OCI-M1 (cell line): ENCODE measurements around the gene CLIC3.
A peak's percentile ranks its signal among the peaks of the same experiment; 100 is the strongest.

Experiments used
- DNase-seq: peaks from one replicate; lab custom pipeline; 2025; lab: John Stamatoyannopoulos, UW

CLIC3 gene

DNA sequence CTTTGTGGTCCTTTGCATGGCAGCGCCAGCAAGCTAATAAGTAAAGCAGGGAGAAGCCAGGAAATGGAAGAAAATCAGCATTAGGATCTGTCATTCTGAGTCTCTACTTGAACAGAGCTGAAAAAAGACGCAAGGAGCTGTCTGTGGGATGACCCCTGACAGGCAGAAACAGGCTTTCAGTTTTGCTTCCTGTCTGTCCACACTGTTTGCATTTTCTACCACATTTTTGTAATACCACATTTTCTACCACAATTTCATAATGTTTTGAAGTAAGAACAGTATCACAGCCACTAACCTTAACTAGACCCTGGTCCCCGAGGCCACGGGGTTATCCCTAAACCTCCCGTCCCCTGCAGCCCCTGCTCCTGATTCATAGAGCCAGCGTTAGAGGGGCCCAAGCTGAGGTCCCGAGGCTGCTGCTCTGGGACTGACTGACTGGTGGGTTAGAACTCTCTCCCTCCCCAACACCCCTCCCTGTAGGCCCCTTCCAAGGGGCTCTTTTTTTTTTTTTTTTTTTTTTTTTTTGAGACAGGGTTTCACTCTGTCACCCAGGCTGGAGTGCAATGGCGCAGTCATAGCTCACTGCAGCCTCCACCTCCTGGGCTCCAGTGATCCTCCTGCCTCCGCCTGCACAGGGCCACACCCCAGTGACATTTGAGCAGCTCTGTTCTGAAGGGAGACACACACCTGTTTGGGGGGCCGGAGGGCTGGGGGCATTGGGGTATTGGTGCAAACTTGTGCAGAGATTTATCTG lies 4.0 kb upstream of the CLIC3 start:
- DNase-seq, result peak; percentile 32

GRCh38 chr9:136997830-136998234 lies 1.5 kb upstream of the CLIC3 start:
- no peak for DNase-seq

- no peak for DNase-seq
Measured at GRCh38 chr9:136997371-136997770, 1.0 kb upstream of the CLIC3 start.

DNA sequence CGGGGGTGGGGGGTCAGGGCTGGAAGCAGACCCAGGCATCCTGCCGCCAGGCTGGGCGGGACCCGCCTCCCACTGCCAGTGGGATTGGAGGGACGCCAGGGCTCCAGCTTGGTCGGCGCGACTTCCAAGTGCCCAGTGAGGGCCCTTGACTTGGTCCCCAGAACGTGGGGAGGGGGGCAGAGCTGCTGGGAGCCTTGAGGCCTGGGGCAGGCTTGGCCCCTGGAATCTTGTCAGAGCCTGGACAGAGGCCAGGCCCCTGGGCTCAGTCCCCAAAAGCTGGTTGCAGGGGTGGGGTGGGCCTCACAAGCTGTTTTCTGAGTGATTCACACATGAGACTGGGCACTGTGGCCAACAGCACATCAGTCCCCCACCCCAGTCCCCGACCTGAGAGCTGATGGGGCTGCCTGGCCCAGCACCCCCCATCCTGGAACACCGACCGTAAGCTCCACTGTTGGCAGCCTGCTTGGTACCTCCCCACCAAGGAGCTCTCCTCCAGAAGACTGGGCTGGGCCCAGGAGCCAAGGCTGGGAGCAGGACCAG lies 526 bp downstream of the CLIC3 start:
- no peak for DNase-seq

DNA sequence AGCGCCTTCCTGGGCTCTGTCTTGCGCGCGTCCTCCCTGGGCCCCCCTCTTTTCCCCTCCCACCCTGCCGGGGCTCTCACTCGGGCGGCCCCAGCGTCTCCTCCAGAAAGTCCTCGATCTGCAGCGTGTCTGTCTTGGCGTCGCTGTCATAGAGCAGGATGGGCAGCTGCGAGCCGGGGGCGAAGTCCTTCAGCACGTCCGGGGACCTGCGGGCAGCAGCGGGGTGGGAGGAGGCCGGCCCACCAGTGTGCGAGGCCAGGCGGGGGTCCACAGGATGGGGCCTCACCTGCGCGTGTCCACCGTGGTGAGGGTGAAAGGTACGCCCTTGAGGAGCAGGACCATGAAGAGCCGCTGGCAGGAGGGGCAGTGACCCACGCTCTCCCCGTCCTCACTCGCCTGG lies 1.0 kb downstream of the CLIC3 start:
- DNase-seq, result no peak

GRCh38 chr9:136994888-136995230 lies 1.5 kb downstream of the CLIC3 start:
- DNase-seq, result no peak

DNA sequence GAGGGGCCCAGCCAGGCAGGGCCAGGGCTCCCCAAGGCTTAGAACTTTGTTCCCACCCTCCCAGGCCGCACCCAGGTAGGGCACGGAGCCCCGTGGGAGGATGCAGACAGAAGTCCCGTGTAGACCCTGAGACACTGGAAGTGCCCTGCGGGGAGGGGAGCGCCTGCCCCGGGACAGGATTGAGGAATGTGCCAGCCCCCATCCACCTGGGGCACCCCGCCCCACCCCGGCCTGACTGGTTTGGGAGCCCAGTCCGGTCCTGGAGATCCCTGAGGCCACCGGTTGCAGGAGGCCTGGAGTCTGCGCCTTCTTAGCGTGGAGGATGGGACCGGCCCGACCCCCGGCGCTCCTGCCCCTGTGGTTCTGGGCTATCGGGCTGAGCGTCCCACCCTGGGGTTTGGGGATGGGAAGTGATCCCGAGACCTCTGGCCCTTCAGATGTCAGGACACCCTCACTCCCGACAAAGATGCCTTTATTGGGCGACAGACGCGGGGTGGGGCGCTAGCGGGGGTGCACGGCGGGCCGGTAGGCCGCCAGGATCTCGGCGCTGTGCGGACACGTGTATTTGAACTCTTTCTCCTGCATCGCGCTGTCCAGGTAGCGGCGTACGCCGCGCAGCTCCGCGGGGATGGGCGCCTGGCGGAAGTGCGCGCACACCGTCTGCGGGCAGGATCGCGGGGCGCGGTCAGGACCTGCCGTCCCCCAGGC lies 2.0 kb downstream of the CLIC3 start:
- DNase-seq, result no peak

- DNase-seq, result no peak
Measured at GRCh38 chr9:136992819-136993369, 3.5 kb downstream of the CLIC3 start.

GRCh38 chr9:136991993-136992818 lies 4.2 kb downstream of the CLIC3 start, which contains the start of gene PAXX:
Gene PAXX (plus strand): TSS chr9:136992422. CDS start chr9:136992444, 22 bp downstream.
- DNase-seq, result peak; percentile 93

DNA sequence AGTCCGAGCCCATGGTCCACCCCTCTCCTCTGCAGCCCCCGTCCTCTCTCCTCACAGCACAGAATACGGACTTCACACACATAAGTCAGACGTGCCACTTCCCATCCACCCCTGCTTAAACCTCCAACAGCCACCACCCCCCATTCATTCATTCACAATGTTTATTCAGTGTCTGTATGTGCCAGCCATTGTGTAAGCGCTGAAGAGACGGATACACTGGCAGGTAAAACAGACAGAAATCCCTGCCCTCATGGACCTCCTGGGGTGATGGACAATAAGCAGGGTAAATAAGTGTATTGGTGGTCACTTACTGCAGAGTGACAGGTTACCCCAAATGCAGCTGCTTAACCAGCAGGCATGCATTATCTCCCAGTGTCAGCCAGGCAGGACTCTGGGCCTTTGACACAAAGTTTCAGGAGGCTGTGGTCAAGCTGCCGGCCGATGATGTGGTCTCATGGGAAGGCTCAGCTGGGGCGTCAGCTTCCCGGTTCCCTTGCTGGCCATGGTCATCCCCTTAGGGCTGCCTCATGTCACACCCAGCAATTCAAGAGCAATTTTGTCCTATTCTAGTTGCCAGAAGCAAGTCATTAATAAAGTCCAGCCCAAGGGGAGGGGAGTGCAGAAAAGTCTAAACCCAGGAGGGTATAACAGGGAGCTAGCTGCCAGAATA lies 6.0 kb downstream of the CLIC3 start:
- no peak for DNase-seq

DNA sequence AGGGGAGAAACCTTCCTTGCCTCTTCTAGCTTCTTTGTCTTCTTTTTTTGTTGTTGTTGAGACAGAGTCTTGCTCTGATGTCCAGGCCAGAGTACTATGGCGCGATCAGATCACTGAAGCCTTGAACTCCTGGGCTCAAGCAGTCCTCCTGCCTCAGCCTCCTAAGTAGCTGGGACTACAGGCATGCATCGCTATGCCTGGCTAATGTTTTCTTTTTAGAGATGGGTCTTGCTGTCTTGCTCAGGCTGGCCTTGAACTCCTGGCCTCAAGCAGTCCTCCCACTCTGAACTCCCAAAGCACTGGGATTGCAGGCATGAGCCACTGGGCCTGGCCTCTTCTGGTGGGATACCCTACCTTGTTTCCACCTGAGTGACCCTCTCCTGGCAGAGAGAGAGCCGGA lies 7.5 kb downstream of the CLIC3 start:
- DNase-seq, result no peak

GRCh38 chr9:136985853-136986252 lies 10.5 kb downstream of the CLIC3 start:
- DNase-seq, result no peak

GRCh38 chr9:136985027-136985602 lies 11.3 kb downstream of the CLIC3 start:
- no peak for DNase-seq

- DNase-seq, result no peak
Measured at GRCh38 chr9:136984464-136985026, 11.8 kb downstream of the CLIC3 start.

DNA sequence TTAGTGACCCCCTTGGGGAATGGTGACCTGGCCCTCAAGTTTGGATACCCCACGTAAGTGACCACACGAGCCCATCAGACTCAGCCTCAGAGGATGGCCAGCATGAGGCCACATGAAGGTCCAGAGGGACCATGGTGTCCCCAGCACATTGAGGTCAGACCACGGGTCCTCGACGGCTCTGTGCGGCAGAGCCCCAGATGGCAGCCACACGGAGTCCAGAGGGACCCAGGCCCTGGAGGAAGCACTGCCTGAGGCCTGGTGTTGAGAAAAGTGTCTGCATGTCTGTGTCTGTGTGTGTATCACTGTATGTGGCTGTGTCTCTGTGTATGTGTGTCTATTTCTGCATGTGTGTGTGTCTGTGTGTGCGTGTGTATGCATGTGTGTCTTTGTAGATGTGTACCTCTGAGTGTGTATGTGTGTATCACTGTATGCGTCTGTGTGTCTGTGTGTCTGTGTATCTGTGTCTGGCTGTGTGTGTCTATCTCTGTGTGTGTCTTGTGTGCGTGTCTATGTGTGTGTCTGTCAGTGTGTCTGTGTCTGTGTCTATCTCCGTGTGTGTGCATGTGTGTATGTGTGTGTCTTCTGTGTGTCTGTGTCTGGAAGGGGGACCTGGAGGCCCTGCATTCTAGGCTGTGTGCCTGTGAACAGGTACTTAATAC lies 12.6 kb downstream of the CLIC3 start:
- no peak for DNase-seq

DNA sequence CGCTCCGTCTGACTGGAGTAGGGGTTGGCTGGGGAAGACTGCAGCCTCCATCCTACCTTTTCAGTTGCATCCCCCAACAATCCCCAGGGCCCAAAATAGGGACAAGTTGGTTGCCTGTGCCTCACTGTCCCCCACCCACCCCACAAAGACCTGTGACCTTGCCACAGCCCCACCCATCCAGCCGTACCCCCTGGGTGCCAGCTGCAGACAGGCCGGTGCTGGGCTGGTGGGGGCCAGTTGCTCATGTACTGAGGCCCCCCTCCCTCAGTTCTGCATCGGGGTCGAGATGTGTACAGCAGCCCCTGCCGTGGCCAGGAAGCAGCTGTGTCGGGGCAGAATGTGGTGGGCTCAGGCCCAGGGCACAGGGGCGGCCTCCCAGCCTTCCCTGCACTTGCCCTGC lies 13.2 kb downstream of the CLIC3 start:
- no peak for DNase-seq

DNA sequence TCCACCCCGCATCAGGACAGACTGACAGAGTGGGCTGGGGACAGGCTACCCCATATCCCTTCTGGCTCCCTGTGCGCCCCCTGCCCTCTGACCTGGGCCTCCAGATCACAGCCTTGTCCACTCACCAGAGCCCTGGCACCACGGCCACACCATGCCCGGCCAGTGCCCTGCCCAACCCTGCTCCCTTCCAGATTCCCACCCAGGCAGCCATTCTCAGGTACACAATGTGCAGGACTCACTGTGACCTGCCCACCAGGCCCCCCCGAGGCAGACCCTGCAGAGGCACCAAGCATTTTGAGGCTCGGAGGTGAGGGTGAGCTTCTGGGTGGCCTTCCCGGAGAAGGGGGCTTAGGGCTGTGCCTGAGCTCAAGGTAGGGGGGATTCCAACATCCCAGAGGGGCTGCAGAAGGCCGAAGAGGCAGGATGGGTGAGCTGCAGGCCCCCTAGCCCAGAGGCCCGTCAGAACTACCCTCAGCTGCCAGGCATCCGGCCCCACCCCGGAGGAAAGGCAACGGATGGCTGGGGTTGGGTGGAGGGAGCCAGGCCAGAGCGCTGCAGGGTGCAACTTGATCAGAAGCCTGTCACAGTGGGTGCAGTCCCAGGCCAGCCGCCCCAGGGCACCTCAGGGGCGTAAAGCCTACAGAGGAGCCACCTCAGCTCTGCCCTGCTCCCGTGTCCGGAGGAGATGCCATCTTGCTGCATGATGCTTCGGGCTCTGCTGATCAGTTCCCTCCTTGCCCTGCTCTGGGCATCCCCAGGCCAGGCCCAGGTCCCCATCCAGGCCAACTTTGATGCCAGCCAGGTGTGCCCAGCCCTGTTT lies 13.9 kb downstream of the CLIC3 start, which contains the start of gene LCNL1:
Gene LCNL1 (plus strand): TSS at position 762 of the 820 bp plus-strand sequence. CDS start 594 bp downstream, outside the sequence.
- no peak for DNase-seq

- DNase-seq, result no peak
Measured at GRCh38 chr9:136981588-136982231, 14.7 kb downstream of the CLIC3 start.
